ENCODE results near the gene RHO. TPM values are rescaled to one million over a fixed set of nuclear protein-coding genes. Genes with fewer than 3 reads are reported as not detected.

The RHO gene
- total RNA-seq, 1 donor from 2014 or later = not detected

DNA sequence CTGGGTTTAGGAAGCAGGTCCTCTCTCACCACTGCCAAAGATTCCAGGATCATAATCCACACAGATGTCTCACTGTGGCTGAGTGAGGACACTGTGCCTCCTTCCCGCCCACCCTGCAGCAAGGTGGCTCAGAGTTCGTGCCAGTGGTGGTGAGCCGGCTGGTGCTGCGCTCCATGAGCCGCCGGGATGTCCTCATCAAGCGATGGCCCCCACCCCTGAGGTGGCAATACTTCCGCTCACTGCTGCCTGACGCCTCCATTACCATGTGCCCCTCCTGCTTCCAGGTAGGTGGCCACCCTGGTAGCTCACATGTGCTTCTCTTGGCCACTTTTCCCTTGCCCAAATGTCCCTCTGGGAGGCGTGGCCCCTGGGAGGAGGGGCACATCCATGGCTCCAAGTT, 9.0 kb upstream of the RHO start:
- H3K4me3 ChIP-seq (ENCODE audit: low read depth, low read length) = no peak overlapping the region
- TF ChIP-seq, protein P1, sequence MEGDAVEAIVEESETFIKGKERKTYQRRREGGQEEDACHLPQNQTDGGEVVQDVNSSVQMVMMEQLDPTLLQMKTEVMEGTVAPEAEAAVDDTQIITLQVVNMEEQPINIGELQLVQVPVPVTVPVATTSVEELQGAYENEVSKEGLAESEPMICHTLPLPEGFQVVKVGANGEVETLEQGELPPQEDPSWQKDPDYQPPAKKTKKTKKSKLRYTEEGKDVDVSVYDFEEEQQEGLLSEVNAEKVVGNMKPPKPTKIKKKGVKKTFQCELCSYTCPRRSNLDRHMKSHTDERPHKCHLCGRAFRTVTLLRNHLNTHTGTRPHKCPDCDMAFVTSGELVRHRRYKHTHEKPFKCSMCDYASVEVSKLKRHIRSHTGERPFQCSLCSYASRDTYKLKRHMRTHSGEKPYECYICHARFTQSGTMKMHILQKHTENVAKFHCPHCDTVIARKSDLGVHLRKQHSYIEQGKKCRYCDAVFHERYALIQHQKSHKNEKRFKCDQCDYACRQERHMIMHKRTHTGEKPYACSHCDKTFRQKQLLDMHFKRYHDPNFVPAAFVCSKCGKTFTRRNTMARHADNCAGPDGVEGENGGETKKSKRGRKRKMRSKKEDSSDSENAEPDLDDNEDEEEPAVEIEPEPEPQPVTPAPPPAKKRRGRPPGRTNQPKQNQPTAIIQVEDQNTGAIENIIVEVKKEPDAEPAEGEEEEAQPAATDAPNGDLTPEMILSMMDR (IDR thresholded peaks at IDR 0.05; ENCODE audit: insufficient read depth, low read length, severe bottlenecking) = no peak
- H3K27me3 ChIP-seq (ENCODE audit: control insufficient read depth, insufficient read depth, low read length) = peaks cover 1% of the 10 kb centered on the region
- FAIRE-seq = no peak
- no peaks in the 10 kb centered on the region for H3K36me3 ChIP-seq (ENCODE audit: control insufficient read depth, insufficient read depth, low read length)
- no peak for DNase-seq (ENCODE audit: low read depth)

DNA sequence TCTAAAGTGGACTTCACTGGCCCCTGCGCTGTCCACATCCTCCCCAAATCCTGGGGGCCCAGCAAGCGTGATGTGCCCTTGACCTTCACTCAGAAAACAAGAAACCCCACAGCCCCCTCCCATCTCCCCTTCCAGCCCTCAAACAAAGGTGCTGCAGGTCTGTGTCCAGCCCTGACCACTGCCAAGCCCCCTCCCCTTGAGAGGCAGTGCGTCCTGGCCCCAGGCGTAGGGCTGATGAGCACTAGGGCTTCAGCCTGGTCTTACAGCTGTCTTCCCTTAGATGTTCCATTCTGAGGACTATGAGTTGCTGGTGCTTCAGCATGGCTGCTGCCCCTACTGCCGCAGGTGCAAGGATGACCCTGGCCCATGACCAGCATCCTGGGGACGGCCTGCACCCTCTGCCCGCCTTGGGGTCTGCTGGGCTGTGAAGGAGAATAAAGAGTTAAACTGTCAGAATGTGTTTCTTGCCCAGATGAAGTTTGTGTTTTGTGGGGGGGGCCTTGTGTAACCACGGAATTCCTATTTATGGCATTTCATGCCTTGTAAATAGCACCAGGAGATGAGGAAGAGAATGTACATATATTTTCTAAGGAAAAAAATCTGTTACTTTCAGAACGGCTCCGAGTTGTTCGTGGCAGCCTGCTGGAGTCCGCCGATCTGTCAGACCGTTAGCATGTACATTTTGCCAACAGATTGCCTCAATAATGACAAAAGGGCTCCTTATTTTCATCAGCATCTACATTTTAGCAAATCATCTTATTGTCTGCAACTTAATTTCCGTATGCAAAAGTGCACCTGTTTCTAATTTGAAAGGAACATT, 8.3 kb upstream of the RHO start:
- TF ChIP-seq, protein P1 (IDR thresholded peaks at IDR 0.05; ENCODE audit: insufficient read depth, low read length, severe bottlenecking) = no peak
- no peak for DNase-seq (ENCODE audit: low read depth)
- FAIRE-seq = no peak
- Histone ChIP-seq H3K27me3 (ENCODE audit: control insufficient read depth, insufficient read depth, low read length) (peaks cover 1% of the 10 kb centered on the region), H3K4me3 (ENCODE audit: low read depth, low read length) (no peak overlapping the region), H3K36me3 (ENCODE audit: control insufficient read depth, insufficient read depth, low read length) (no peaks in the 10 kb centered on the region)

DNA sequence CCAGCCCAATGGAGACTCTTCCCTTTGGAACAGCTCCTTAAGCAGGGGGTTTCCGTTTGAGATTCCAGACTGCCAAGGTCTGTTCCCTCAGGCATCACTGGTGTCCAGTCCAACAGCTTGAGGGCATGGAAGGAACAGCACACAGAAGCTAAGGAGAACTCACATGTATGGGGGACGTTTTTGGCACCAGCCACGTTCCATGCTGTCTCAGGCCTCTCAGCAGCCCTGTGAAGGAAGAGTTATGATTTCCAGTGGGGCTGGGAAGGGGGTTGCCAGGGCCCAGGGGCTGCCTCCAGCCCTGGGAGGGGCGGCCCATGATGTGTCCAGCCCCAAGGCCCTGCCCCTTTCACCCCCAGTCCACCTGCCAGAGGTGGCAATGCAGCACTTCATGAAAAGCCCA, 7.5 kb upstream of the RHO start:
- FAIRE-seq = no peak
- H3K36me3 ChIP-seq (ENCODE audit: control insufficient read depth, insufficient read depth, low read length) = no peaks in the 10 kb centered on the region
- no peak for DNase-seq (ENCODE audit: low read depth)
- H3K4me3 ChIP-seq (ENCODE audit: low read depth, low read length) = no peak overlapping the region
- peaks cover 1% of the 10 kb centered on the region for H3K27me3 ChIP-seq (ENCODE audit: control insufficient read depth, insufficient read depth, low read length)
- TF ChIP-seq, protein P1 (IDR thresholded peaks at IDR 0.05; ENCODE audit: insufficient read depth, low read length, severe bottlenecking) = no peak

- H3K36me3 ChIP-seq (ENCODE audit: control insufficient read depth, insufficient read depth, low read length) = no peaks in the 10 kb centered on the region
- no peak for FAIRE-seq
- TF ChIP-seq, protein P1 (IDR thresholded peaks at IDR 0.05; ENCODE audit: insufficient read depth, low read length, severe bottlenecking) = no peak
- H3K4me3 ChIP-seq (ENCODE audit: low read depth, low read length) = no peak overlapping the region
- peaks cover 1% of the 10 kb centered on the region for H3K27me3 ChIP-seq (ENCODE audit: control insufficient read depth, insufficient read depth, low read length)
- no peak for DNase-seq (ENCODE audit: low read depth)
Observed at GRCh38 chr3:129521611-129522010, 6.8 kb upstream of the RHO start.

GRCh38 chr3:129522953-129523352, 5.5 kb upstream of the RHO start:
- Histone ChIP-seq H3K27me3 (ENCODE audit: control insufficient read depth, insufficient read depth, low read length) (peaks cover 1% of the 10 kb centered on the region), H3K36me3 (ENCODE audit: control insufficient read depth, insufficient read depth, low read length) (no peaks in the 10 kb centered on the region), H3K4me3 (ENCODE audit: low read depth, low read length) (no peak overlapping the region)
- DNase-seq (ENCODE audit: low read depth) = no peak
- TF ChIP-seq, protein P1 (IDR thresholded peaks at IDR 0.05; ENCODE audit: insufficient read depth, low read length, severe bottlenecking) = no peak
- FAIRE-seq = no peak

GRCh38 chr3:129524081-129524480, 4.4 kb upstream of the RHO start:
- FAIRE-seq (no peak), DNase-seq (ENCODE audit: low read depth) (no peak)
- H3K36me3 ChIP-seq (ENCODE audit: control insufficient read depth, insufficient read depth, low read length) = no peaks in the 10 kb centered on the region
- no peak overlapping the region for H3K4me3 ChIP-seq (ENCODE audit: low read depth, low read length)
- H3K27me3 ChIP-seq (ENCODE audit: control insufficient read depth, insufficient read depth, low read length) = peaks cover 1% of the 10 kb centered on the region
- TF ChIP-seq, protein P1 (IDR thresholded peaks at IDR 0.05; ENCODE audit: insufficient read depth, low read length, severe bottlenecking) = no peak

All from bronchial epithelial cell (primary cell).